Measurements from ENCODE around the gene ETNK2.
"Not testable (repeated sequence)": the region's sequence is repeated elsewhere in the genome, so short reads cannot be mapped to it uniquely, and the experiment has no call there.

Gene ETNK2

DNA sequence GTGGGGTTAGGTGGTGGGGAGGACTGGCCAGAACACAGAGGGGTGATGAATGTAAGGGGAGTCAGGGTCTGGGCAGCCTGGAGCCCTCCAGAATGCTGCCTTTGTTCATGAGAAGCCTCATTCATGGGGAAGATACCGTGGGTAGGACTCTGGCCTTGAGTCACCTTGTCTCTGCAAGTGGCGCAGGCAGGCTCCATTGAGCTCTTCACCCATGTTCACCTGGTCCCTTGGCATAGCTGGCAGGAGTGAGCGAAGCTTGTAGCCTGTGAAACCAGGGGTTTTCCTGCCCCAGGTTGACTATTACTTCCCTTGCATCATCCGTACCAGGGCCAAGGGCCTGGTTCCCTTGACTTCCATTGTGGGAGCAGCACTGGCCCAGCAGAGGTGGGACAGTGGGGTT lies 53.2 kb downstream of the ETNK2 start:
- no peak for DNase-seq (ENCODE audit: low read depth)

- DNase-seq (ENCODE audit: low read depth): no peak
Measured at GRCh38 chr1:204096931-204097330, 54.9 kb downstream of the ETNK2 start.

- no peak for DNase-seq (ENCODE audit: low read depth)
Measured at GRCh38 chr1:204094856-204095634, 56.8 kb downstream of the ETNK2 start.

- no peak for DNase-seq (ENCODE audit: low read depth)
Measured at GRCh38 chr1:204094313-204094729, 57.5 kb downstream of the ETNK2 start.

DNA sequence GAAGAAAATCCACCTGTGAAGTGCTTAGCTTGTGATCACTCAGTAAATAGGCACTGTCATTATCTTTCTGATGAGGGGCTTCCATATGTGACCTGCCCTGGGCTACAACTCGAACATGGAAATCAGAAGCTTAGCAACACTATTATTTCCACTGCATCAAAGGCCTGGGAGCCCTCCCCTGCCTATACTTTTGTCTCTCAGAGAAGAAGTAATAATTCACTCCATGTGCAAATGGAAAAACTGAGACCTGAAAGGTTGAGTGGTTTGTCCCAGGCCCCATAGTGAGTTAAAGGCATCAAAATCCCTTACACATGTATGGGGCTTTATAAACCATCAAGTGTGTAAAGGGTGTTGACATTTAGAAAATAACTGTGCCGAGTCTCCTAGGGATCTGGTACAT lies 58.1 kb downstream of the ETNK2 start:
- no peak for DNase-seq (ENCODE audit: low read depth)

GRCh38 chr1:204093421-204093717 lies 58.5 kb downstream of the ETNK2 start:
- DNase-seq (ENCODE audit: low read depth): no peak

DNA sequence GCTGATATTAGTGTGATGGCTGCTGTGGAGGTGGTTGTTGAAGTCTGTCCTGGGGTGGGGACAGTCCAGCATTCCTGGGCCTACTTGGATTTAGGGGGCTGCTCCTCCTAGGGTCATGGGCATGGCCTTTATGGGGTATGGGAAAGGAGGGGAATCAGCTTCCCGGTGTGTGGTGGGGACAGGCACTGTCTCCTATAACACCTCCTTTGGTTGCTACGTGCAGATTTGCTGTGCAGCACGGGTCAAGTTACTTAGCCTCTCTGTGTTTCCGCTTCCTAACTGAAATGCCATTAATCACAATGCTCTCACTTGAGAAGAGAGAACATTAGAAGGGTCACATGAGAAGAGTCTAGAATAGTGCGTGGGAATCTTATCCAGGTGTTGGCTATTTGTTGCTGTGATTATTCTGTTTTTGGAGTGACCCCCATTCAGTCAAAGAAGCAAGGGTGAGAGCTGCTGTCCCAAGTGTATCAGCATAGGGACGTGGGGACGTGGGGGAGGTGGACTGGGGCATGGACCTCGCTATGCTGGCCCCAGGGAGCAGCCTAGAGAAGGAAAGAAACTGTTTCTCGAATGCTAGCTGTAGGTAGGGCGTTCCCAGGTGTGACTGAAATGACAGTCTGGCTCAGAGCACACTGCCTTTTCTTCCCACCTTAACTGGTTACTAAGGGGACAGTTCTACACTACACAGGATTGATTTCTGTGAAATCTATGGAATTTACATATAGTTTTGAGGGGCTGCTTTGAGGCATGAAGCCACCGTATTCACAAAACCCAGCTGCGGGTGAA lies 59.0 kb downstream of the ETNK2 start:
- DNase-seq (ENCODE audit: low read depth): no peak

GRCh38 chr1:204091787-204092312 lies 60.0 kb downstream of the ETNK2 start:
- DNase-seq (ENCODE audit: low read depth): no peak

DNA sequence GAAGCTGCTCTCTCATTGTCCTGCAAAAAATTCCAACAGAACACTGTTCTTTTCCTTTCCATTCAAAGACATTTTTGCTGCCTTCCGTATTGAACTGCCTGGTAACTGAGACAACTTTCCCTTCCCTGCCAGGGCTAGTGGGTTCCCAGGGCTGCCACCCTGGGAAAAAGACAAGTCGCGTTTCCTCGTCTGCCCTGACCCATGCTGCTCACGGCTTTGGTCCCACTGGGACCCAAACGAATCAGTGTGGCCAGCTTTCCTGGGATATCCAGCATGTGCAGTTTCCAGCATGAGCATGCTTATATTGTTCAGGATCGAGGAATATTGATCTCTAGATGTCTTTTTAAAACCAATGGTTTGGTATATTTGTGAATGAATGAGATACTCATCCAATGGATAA lies 60.8 kb downstream of the ETNK2 start:
- DNase-seq (ENCODE audit: low read depth): no peak

DNA sequence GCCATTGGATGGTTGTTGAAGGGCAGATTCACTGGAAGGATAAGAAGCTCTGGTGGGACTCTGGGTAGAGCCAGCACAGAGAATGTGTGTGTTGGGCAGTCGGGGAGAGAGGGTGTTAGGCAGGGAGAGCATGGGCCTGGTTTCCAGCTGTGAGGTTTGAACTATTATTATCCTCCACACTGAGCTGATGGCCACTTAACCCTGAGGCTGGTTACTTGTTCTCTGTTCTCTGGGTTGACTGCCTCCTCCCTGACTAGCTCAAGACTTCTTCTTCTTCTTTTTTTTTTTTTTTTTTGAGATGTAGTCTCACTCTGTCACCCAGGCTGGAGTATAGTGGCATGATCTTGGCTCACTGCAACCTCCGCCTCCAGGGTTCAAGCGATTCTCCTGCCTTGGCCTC lies 61.7 kb downstream of the ETNK2 start:
- not testable (repeated sequence) for DNase-seq (ENCODE audit: low read depth)

- DNase-seq (ENCODE audit: low read depth): no peak
Measured at GRCh38 chr1:204089044-204089751, 62.6 kb downstream of the ETNK2 start.

DNA sequence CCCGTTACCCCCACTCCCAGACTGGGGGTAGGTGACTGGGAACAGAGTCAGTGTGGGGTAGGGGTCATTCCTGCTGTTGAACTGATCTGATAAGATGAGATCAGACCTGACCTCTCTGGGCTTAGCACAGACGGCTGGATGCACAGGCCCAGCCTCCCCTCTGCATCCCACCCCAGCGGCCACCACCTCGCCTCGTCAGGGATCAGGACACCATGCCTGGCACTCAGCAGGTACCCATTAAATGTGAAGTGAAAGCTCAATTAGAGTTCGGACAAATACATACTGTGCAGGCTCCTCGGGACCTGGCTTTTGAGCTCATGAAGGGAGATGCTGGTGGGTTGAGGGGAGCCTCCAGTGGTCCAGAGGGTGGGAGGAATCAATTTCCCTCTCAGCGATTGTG lies 63.2 kb downstream of the ETNK2 start:
- DNase-seq (ENCODE audit: low read depth): no peak

- DNase-seq (ENCODE audit: low read depth): no peak
Measured at GRCh38 chr1:204087893-204088528, 63.8 kb downstream of the ETNK2 start.

- no peak for DNase-seq (ENCODE audit: low read depth)
Measured at GRCh38 chr1:204087181-204087892, 64.5 kb downstream of the ETNK2 start.

DNA sequence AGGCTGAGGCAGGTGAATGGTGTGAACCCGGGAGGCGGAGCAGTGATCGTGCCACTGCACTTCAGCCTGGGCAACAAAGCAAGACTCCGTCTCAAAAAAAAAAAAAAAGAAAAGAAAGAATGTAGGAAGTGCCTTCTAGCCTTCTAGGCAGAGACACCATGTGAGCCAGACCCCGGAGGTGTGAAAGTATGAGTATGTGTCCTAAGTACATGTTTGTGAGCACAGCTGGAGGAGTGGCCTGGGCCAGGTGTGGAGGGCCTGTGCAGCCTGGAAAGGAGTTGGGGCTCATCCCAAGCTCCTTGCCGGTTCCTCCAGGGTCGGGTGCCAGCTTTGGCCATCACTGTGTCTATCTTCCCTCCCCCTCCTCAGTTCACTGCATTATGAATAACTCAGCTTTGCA lies 66.0 kb downstream of the ETNK2 start:
- no peak for DNase-seq (ENCODE audit: low read depth)

DNA sequence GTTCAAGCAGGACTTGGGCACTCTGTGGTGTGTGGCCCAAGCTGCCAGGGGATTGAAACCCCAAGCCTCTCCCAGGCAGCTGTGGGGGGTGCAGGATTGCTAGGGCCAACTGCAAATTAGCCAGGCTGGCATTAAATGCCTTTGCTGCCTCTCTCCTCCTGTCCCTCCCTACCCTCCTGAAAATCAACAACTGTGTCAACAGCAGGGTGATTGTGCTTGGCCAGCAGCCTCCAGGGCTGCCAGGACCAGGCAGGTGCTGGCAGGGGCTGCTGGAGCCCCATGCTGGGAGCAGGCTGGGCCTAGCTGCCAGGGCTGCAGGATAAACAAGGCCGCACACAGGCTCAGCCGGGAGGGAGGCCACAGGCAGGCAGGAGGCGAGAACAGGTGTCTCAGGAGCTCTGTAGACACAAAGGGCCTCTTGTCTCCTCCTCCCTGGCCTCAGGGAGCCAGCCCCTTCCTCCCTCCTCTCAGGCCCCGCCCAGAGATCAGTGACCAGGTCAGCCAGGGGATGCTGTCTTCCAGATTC lies 67.5 kb downstream of the ETNK2 start:
- no peak for DNase-seq (ENCODE audit: low read depth)

DNA sequence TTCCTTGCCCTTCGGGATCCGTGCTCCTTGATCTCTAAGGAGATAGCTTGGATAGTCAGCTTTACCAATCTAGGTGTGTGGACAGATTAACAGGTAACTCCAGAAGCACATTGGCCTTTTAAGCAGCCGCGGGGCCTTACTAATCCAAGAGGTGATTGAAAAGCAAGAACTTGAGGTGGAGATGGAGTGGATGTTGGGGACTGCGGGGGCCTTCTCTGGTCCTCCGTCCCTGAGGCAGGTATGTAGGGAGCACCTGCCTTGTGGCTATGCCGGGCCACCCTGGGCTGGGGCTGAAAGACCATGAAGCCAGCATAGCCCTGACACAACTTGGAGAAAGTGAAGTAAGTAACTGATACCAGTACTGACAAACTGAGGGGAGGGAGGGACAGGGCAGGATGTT lies 68.4 kb downstream of the ETNK2 start:
- no peak for DNase-seq (ENCODE audit: low read depth)

DNA sequence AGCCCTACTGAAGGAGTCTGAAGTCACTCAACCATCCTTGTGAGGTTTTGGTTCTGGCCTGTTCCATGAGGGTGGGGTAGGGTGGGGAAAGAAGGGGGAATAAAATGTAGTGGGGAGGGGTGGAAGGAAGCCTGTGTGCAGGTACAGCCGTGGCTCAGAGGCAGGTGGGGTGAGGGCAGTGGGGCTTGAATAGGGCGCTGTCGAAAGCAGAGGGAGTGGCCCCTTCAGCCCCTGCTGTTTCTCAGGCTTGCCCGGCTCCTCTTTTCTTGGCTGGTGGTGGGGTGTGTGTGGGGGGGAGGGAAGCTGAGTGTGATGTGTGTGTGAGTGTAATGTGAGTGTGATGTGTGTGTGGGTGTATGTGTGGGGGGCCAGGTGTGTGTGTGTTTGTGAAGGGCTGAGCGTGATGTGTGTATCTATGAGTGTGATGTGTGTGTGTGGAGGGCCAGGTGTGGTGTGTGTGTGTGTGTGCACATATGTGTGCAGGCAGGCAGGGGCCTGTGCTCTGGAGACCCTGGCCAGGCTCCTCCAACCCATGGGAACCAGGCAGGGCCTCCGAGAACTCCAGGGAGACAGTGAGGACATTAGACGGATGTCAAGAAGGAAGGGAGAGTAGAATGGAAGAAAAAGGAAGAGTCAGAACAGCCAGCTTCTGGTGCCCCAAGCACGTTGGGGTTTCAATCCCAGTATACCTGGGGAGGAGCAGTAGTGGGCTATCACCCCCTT lies 69.9 kb downstream of the ETNK2 start:
- DNase-seq (ENCODE audit: low read depth): no peak

- DNase-seq (ENCODE audit: low read depth): no peak
Measured at GRCh38 chr1:204081164-204081790, 70.6 kb downstream of the ETNK2 start.

Measured in HS-27A (cell line).